ENCODE measurements around the gene MTHFD1L.
"Not testable (repeated sequence)": the region's sequence is repeated elsewhere in the genome, so short reads cannot be mapped to it uniquely, and the experiment has no call there.

DNA sequence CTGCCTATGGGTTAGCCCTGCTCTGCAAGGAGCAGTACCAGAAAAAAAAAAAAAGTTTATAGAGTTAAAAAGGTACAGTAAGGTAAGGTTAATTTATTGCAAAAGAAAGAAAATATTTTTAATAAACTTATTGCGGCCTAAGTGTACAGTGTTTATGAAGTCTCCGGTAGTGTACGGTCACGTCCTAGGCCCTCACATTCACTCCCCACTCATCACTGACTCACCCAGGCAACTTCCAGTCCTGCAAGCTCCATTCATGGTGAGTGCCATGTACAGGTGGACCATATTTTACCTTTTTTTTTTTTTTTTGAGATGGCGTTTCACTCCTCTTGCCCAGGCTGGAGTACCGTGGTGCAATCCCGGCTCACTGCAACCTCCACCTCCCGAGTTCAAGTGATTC, 258.1 kb downstream of the MTHFD1L start:
- TF ChIP-seq POLR2A, POLR2AphosphoS5 (IDR thresholded peaks at IDR 0.05): not testable (repeated sequence)
- TF ChIP-seq, protein P1, sequence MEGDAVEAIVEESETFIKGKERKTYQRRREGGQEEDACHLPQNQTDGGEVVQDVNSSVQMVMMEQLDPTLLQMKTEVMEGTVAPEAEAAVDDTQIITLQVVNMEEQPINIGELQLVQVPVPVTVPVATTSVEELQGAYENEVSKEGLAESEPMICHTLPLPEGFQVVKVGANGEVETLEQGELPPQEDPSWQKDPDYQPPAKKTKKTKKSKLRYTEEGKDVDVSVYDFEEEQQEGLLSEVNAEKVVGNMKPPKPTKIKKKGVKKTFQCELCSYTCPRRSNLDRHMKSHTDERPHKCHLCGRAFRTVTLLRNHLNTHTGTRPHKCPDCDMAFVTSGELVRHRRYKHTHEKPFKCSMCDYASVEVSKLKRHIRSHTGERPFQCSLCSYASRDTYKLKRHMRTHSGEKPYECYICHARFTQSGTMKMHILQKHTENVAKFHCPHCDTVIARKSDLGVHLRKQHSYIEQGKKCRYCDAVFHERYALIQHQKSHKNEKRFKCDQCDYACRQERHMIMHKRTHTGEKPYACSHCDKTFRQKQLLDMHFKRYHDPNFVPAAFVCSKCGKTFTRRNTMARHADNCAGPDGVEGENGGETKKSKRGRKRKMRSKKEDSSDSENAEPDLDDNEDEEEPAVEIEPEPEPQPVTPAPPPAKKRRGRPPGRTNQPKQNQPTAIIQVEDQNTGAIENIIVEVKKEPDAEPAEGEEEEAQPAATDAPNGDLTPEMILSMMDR (IDR thresholded peaks at IDR 0.05), result not testable (repeated sequence)
